Bronchial epithelial cell (primary cell): Measurements from ENCODE around the gene DMPK. TPM values are rescaled to one million over a fixed set of nuclear protein-coding genes. Genes with fewer than 3 reads are reported as not detected.

ENCODE experiments used
- DNase-seq: peaks from one replicate; pipeline ENCODE4 v3.0.0-alpha.2; 2010; ENCODE audit warnings: low read depth
- FAIRE-seq: peaks from 2 replicates; lab custom pipeline; 2011; peaks lifted over from hg19 to GRCh38; lab: Jason Lieb, UNC
- H3K27me3 ChIP-seq: 2 replicates; pipeline ENCODE4 v1.5.1; 2011; ENCODE audit warnings: low read length; ENCODE audit not compliant: control insufficient read depth, insufficient read depth
- H3K36me3 ChIP-seq: 2 replicates; pipeline ENCODE4 v1.5.1; 2011; ENCODE audit warnings: low read length; ENCODE audit not compliant: control insufficient read depth, insufficient read depth
- H3K4me3 ChIP-seq: 2 replicates; pipeline ENCODE4 v1.5.1; 2011; ENCODE audit warnings: mild to moderate bottlenecking, low read depth, low read length, control low read depth
- CTCF ChIP-seq: IDR thresholded peaks from 2 replicates; pipeline ENCODE4 v1.5.1; 2011; ENCODE audit warnings: mild to moderate bottlenecking, moderate library complexity, low read length, control low read depth, inconsistent platforms; ENCODE audit not compliant: insufficient read depth, severe bottlenecking
- total RNA-seq: library from RNA; depleted of rRNA; stranded (reverse); fragments of >200 nt; gene quantifications from 2 replicates; pipeline ENCODE4 v1.2.1, GENCODE V29; 2014

The DMPK gene
- total RNA-seq, 1 donor from 2014 or later = 4.7 TPM

DNA sequence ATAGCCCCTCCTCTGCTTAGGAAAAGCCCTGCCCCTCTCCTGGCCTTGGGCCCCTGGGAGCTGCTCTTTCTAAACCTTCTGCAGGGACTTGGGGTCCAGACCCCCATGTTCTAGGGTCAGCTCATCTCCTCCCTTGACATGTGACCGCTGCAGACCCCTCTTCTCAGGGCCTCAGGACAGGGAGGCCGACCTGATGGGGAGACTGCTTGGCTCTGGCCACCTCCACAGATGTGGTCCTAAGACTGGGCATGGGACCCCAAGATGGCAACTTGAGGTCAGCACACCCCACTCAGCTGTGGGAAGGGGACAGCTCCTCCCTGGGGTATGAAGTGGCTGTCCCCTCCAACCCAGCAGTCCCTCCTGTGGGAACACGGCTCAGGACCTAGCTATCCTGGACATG lies 9.4 kb downstream of the DMPK start:
- Histone ChIP-seq H3K27me3 (no peaks in the 10 kb centered on the region), H3K4me3 (no peak overlapping the region), H3K36me3 (peaks cover 11% of the 10 kb centered on the region)
- DNase-seq = no peak
- no peak for TF ChIP-seq CTCF
- FAIRE-seq = no peak

GRCh38 chr19:45772130-45772840 lies 10.0 kb downstream of the DMPK start:
- FAIRE-seq (no peak), DNase-seq (no peak)
- TF ChIP-seq CTCF = no peak
- H3K4me3 ChIP-seq = no peak overlapping the region
- H3K36me3 ChIP-seq = peaks cover 8% of the 10 kb centered on the region
- no peaks in the 10 kb centered on the region for H3K27me3 ChIP-seq

- no peak for FAIRE-seq
- peak overlapping the region; percentile 30 for H3K4me3 ChIP-seq
These were observed 10.9 kb downstream of the DMPK start for GRCh38 chr19:45771311-45771933.

GRCh38 chr19:45770192-45771101 lies 11.8 kb downstream of the DMPK start:
- FAIRE-seq (peak; percentile 52), DNase-seq (peak; percentile 93)
- no peaks in the 10 kb centered on the region for H3K27me3 ChIP-seq
- H3K36me3 ChIP-seq = peaks cover 2% of the 10 kb centered on the region
- peak; percentile 93 for TF ChIP-seq CTCF
- H3K4me3 ChIP-seq = peak overlapping the region; percentile 38

More at GRCh38 chr19:45771311-45771933, 10.9 kb downstream of the DMPK start:
- DNase-seq = no peak
- H3K36me3 ChIP-seq = peaks cover 2% of the 10 kb centered on the region
- no peak for TF ChIP-seq CTCF
- no peaks in the 10 kb centered on the region for H3K27me3 ChIP-seq

DNA sequence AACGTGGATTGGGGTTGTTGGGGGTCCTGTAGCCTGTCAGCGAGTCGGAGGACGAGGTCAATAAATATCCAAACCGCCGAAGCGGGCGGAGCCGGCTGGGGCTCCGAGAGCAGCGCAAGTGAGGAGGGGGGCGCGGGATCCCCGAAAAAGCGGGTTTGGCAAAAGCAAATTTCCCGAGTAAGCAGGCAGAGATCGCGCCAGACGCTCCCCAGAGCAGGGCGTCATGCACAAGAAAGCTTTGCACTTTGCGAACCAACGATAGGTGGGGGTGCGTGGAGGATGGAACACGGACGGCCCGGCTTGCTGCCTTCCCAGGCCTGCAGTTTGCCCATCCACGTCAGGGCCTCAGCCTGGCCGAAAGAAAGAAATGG lies 12.5 kb downstream of the DMPK start:
- FAIRE-seq = no peak
- H3K27me3 ChIP-seq = no peaks in the 10 kb centered on the region
- peak; percentile 16 for DNase-seq
- H3K4me3 ChIP-seq = peak overlapping the region; percentile 38
- TF ChIP-seq CTCF = no peak
- peaks cover 1% of the 10 kb centered on the region for H3K36me3 ChIP-seq
